ENCODE measurements around the gene NRG3. TPM values are rescaled to one million over a fixed set of nuclear protein-coding genes. Genes with fewer than 3 reads are reported as not detected.

The NRG3 gene
- total RNA-seq, 2 experiments from 2014 or later = not detected

DNA sequence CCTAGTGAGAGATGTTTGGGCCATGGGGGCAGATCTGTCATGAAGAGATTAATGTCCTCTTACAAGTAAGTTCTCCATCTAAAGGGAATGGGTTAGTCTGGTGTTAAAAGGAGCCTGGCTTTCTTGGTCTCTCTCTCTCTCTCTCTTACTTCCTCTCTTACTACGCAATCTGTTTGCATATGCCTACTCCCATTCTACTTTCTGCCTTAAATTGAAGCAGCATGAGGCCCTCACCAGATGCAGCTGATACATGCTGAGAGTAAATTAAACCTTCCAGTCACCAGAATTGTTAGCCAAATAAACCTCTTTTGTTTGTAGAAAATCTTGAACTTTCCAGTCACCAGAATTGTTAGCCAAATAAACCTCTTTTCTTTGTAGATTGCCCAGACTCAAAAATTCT is 884.1 kb downstream of the NRG3 start:
- DNase-seq (ENCODE audit: low spot score) = no peak
- Histone ChIP-seq H3K27ac (ENCODE audit: low read depth, low read length, poor library complexity, severe bottlenecking) (no peak overlapping the region), H3K4me1 (ENCODE audit: insufficient read depth, low read length, poor library complexity, severe bottlenecking) (no peaks in the 10 kb centered on the region), H3K4me2 (ENCODE audit: low read length) (no peak overlapping the region), H3K36me3 (ENCODE audit: insufficient read depth, low read length) (no peaks in the 10 kb centered on the region), H2AFZ (ENCODE audit: low read length) (no peak overlapping the region), H3K79me2 (ENCODE audit: insufficient read depth, low read depth, low read length) (no peaks in the 10 kb centered on the region), H3K9me3 (ENCODE audit: low read length) (no peaks in the 10 kb centered on the region), H4K20me1 (ENCODE audit: insufficient read depth, low read length) (no peaks in the 10 kb centered on the region), H3K9me2 (ENCODE audit: insufficient read depth, low read length) (no peaks in the 10 kb centered on the region), H3K4me3 (ENCODE audit: low read depth, low read length, poor library complexity, severe bottlenecking) (no peak overlapping the region)
- TF ChIP-seq CTCF (conservative IDR thresholded peaks at IDR 0.05; ENCODE audit: low read length) = no peak
- no peak for TF ChIP-seq EZH2phosphoT487 (IDR thresholded peaks at IDR 0.05; ENCODE audit: borderline replicate concordance, low read depth, low read length)
- CTCF ChIA-PET (ENCODE audit: unreplicated experiment) = no interaction called here
- POLR2A ChIA-PET = no interaction called here
- BruUV-seq (replicated peaks) = no TSS peak
- intact Hi-C loops (cut with micrococcal nuclease; ENCODE audit: unreplicated experiment) = no loop called here

DNA sequence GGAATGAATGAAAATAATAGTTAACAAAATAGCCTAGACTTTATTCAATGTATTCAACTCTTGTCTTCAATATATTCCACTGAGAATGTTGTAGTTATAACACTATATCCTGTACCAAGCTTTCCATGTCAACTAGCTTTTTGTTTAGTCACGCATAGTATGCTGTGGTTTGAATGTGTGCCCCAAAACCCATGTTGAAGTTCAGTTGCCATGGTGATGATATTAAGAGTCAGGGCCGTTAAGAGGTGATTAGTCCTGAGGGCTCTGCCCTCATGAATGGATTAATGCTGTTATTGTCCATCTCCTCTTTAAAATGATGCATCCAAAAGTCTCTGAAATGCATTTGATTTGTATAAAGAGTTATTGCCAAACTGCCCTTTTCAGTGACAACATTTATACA is 887.6 kb downstream of the NRG3 start:
- no peak overlapping the region for H2AFZ ChIP-seq (ENCODE audit: low read length)
- H3K36me3 ChIP-seq (ENCODE audit: insufficient read depth, low read length) = no peaks in the 10 kb centered on the region
- H3K79me2 ChIP-seq (ENCODE audit: insufficient read depth, low read depth, low read length) = no peaks in the 10 kb centered on the region
- POLR2A ChIA-PET = no interaction called here
- H3K27ac ChIP-seq (ENCODE audit: low read depth, low read length, poor library complexity, severe bottlenecking) = no peak overlapping the region
- H3K4me2 ChIP-seq (ENCODE audit: low read length) = no peak overlapping the region
- H4K20me1 ChIP-seq (ENCODE audit: insufficient read depth, low read length) = no peaks in the 10 kb centered on the region
- DNase-seq (ENCODE audit: low spot score) = no peak
- H3K9me2 ChIP-seq (ENCODE audit: insufficient read depth, low read length) = no peaks in the 10 kb centered on the region
- BruUV-seq (replicated peaks) = no TSS peak
- CTCF ChIA-PET (ENCODE audit: unreplicated experiment) = no interaction called here
- intact Hi-C loops (cut with micrococcal nuclease; ENCODE audit: unreplicated experiment) = no loop called here
- H3K4me3 ChIP-seq (ENCODE audit: low read depth, low read length, poor library complexity, severe bottlenecking) = no peak overlapping the region
- no peaks in the 10 kb centered on the region for H3K9me3 ChIP-seq (ENCODE audit: low read length)
- TF ChIP-seq EZH2phosphoT487 (IDR thresholded peaks at IDR 0.05; ENCODE audit: borderline replicate concordance, low read depth, low read length) = no peak
- TF ChIP-seq CTCF (conservative IDR thresholded peaks at IDR 0.05; ENCODE audit: low read length) = no peak
- H3K4me1 ChIP-seq (ENCODE audit: insufficient read depth, low read length, poor library complexity, severe bottlenecking) = no peaks in the 10 kb centered on the region

DNA sequence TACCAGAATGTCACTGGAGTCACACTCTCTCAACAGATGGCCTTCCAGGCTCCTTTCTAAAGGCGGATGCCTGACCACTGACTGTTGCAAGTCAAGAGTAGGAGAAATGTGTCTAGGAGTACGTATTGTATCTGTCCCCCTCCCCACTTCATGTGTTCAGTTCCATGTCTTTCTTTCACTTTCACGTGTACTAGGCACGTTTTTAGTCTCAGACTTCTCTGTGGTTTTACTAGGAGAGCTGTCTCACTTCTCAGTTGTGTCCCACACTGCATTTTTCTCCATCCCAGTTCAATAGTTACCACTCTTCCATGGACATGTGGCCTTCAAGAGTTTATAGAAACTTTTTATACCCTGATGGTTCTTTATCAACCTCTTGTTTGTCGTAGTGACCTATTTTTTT is 893.0 kb downstream of the NRG3 start:
- H3K9me3 ChIP-seq (ENCODE audit: low read length) = no peaks in the 10 kb centered on the region
- no peaks in the 10 kb centered on the region for H3K4me1 ChIP-seq (ENCODE audit: insufficient read depth, low read length, poor library complexity, severe bottlenecking)
- H3K4me3 ChIP-seq (ENCODE audit: low read depth, low read length, poor library complexity, severe bottlenecking) = no peak overlapping the region
- CTCF ChIA-PET (ENCODE audit: unreplicated experiment) = no interaction called here
- POLR2A ChIA-PET = no interaction called here
- BruUV-seq (replicated peaks) = no TSS peak
- peak; percentile 24 for DNase-seq (ENCODE audit: low spot score)
- no peak for TF ChIP-seq CTCF (conservative IDR thresholded peaks at IDR 0.05; ENCODE audit: low read length)
- no peak for TF ChIP-seq EZH2phosphoT487 (IDR thresholded peaks at IDR 0.05; ENCODE audit: borderline replicate concordance, low read depth, low read length)
- no peaks in the 10 kb centered on the region for H3K79me2 ChIP-seq (ENCODE audit: insufficient read depth, low read depth, low read length)
- intact Hi-C loops (cut with micrococcal nuclease; ENCODE audit: unreplicated experiment) = no loop called here
- no peaks in the 10 kb centered on the region for H4K20me1 ChIP-seq (ENCODE audit: insufficient read depth, low read length)
- no peaks in the 10 kb centered on the region for H3K36me3 ChIP-seq (ENCODE audit: insufficient read depth, low read length)
- H3K9me2 ChIP-seq (ENCODE audit: insufficient read depth, low read length) = no peaks in the 10 kb centered on the region
- peak overlapping the region; percentile 78 for H2AFZ ChIP-seq (ENCODE audit: low read length)
- H3K4me2 ChIP-seq (ENCODE audit: low read length) = peak overlapping the region; percentile 31
- no peak overlapping the region for H3K27ac ChIP-seq (ENCODE audit: low read depth, low read length, poor library complexity, severe bottlenecking)
